Esophagus muscularis mucosa (tissue), 3 donors: ENCODE measurements around the gene OTOGL.

Source experiments
- POLR2A ChIP-seq: fragments of 450-650 bp; IDR thresholded peaks from one replicate; pipeline ENCODE4 v1.6.1; 2017; ENCODE audit warnings: antibody characterized with exemption, moderate library complexity, mild to moderate bottlenecking, low read depth
- POLR2AphosphoS5 ChIP-seq, 2 donors: sonication (generic); formaldehyde crosslinking; IDR thresholded peaks; one replicate each; pipeline ENCODE4 v1.6.1; 2017; ENCODE audit warnings: antibody characterized with exemption in 2 of 2
- TF ChIP-seq, protein P1 (sequence below), 3 experiments: fragments of 200-600 bp in 2 of 3; fragments of 450-650 bp in 1 of 3; sonication (generic) in 2 of 3; IDR thresholded peaks; one replicate each; pipeline ENCODE4 v1.5.1; 2017 to 2019; ENCODE audit warnings: antibody characterized with exemption in 3 of 3, mild to moderate bottlenecking in 2 of 3, moderate library complexity in 1 of 3

DNA sequence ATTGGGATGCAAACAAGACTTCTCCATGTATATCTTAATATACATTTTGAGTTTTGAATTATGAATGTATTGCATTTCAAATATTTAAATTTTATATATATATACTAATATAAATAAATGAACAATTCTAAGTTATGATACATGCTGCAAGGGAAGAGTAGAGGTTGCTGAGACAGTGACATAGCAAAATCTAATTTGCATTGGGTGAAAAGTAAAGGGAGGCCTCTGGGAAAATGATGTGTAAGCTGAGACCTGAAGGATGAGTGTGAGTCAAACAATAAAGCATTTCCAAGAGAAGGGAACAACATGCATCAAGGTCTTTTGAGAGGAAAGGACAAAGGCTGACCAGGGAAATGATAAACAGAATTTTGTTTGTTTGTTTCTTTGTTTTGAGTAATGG, 281.8 kb downstream of the OTOGL start:
- TF ChIP-seq, protein P1, sequence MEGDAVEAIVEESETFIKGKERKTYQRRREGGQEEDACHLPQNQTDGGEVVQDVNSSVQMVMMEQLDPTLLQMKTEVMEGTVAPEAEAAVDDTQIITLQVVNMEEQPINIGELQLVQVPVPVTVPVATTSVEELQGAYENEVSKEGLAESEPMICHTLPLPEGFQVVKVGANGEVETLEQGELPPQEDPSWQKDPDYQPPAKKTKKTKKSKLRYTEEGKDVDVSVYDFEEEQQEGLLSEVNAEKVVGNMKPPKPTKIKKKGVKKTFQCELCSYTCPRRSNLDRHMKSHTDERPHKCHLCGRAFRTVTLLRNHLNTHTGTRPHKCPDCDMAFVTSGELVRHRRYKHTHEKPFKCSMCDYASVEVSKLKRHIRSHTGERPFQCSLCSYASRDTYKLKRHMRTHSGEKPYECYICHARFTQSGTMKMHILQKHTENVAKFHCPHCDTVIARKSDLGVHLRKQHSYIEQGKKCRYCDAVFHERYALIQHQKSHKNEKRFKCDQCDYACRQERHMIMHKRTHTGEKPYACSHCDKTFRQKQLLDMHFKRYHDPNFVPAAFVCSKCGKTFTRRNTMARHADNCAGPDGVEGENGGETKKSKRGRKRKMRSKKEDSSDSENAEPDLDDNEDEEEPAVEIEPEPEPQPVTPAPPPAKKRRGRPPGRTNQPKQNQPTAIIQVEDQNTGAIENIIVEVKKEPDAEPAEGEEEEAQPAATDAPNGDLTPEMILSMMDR (IDR thresholded peaks at IDR 0.05): no peak
- TF ChIP-seq POLR2AphosphoS5 (IDR thresholded peaks at IDR 0.05) (no peak), POLR2A (no peak)
